PC-3 (cell line): Measurements from ENCODE around the gene ACAP2. TPM values are rescaled to one million over a fixed set of nuclear protein-coding genes. Genes with fewer than 3 reads are reported as not detected.
A peak's percentile ranks its signal among the peaks of the same experiment; 100 is the strongest.

Experiments
- ATAC-seq: fragments of 200-7000 bp; cut with Tn5 transposase; 2 replicates; pipeline ENCODE4 v1.9.1; 2020; ENCODE audit warnings: mild to moderate bottlenecking, moderate library complexity
- BruUV-seq: library from RNA; stranded (reverse); fragments of 400-500 nt; replicated peaks from 2 replicates; lab custom pipeline; 2021; lab: Mats Ljungman, UMichigan
- CTCF ChIA-PET: fragments of 300-600 bp; sonication (Branson Sonifier 250); formaldehyde crosslinking; loops from one replicate; lab custom pipeline; 2022; ENCODE audit warnings: antibody characterized with exemption; lab: Charles Lee
- POLR2A ChIA-PET: fragments of 300-600 bp; sonication (Branson Sonifier 250); formaldehyde crosslinking; loops from one replicate; lab custom pipeline; 2022; ENCODE audit warnings: antibody characterized with exemption; ENCODE audit not compliant: unreplicated experiment; lab: Charles Lee
- DNase-seq: peaks from one replicate; pipeline ENCODE4 v3.0.0-alpha.2; 2015
- H2AFZ ChIP-seq: fragments of 300-600 bp; sonication (generic); 2 replicates; pipeline ENCODE4 v1.6.0; 2016; ENCODE audit warnings: antibody characterized with exemption, low read length
- H3F3A ChIP-seq: fragments of 300-600 bp; sonication (generic); one replicate; pipeline ENCODE4 v1.6.0; 2017; ENCODE audit warnings: antibody characterized with exemption, low read length, control low read depth, mild to moderate bottlenecking; ENCODE audit not compliant: unreplicated experiment
- H3K27ac ChIP-seq: fragments of 300-600 bp; sonication (generic); 2 replicates; pipeline ENCODE4 v1.5.1; 2016; ENCODE audit warnings: mild to moderate bottlenecking, low read length
- H3K27me3 ChIP-seq: fragments of 300-600 bp; sonication (generic); 2 replicates; pipeline ENCODE4 v1.6.1; 2016; ENCODE audit warnings: low read length, mixed read lengths
- H3K36me3 ChIP-seq: fragments of 300-600 bp; sonication (generic); 2 replicates; pipeline ENCODE4 v1.6.1; 2016; ENCODE audit warnings: low read depth, mixed run types, low read length, mixed read lengths
- H3K4me1 ChIP-seq: fragments of 300-600 bp; sonication (generic); 2 replicates; pipeline ENCODE4 v1.5.1; 2016; ENCODE audit warnings: low read length; ENCODE audit not compliant: insufficient read depth
- H3K4me2 ChIP-seq: fragments of 300-600 bp; sonication (generic); 2 replicates; pipeline ENCODE4 v1.6.0; 2016; ENCODE audit warnings: low read length
- H3K4me3 ChIP-seq: fragments of 300-600 bp; sonication (generic); 2 replicates; pipeline ENCODE4 v1.5.1; 2016; ENCODE audit warnings: mild to moderate bottlenecking, low read length, mixed read lengths
- H3K79me2 ChIP-seq: fragments of 300-600 bp; sonication (generic); 2 replicates; pipeline ENCODE4 v1.6.1; 2017; ENCODE audit warnings: low read length, mixed read lengths
- H3K9ac ChIP-seq: fragments of 300-600 bp; sonication (generic); 2 replicates; pipeline ENCODE4 v1.6.0; 2016; ENCODE audit warnings: mild to moderate bottlenecking, low read length
- H3K9me2 ChIP-seq: fragments of 300-600 bp; sonication (generic); replicated peaks from 2 replicates; pipeline ENCODE4 v1.6.1; 2016; ENCODE audit warnings: mixed run types, low read length, mixed read lengths
- H3K9me3 ChIP-seq: fragments of 300-600 bp; sonication (generic); 2 replicates; pipeline ENCODE4 v1.6.1; 2016; ENCODE audit warnings: low read length, mixed read lengths
- H4K20me1 ChIP-seq: fragments of 300-600 bp; sonication (generic); 2 replicates; pipeline ENCODE4 v1.6.1; 2016; ENCODE audit warnings: low read length, mixed read lengths
- CTCF ChIP-seq: fragments of 300-600 bp; sonication (generic); conservative IDR thresholded peaks from 2 replicates; pipeline ENCODE4 v1.5.1; 2017; ENCODE audit warnings: antibody characterized with exemption, low read depth, mild to moderate bottlenecking, low read length
- EZH2 ChIP-seq: fragments of 300-600 bp; sonication (generic); IDR thresholded peaks from one replicate; pipeline ENCODE4 v1.6.1; 2017; ENCODE audit warnings: antibody characterized with exemption, mild to moderate bottlenecking, low read length; ENCODE audit not compliant: unreplicated experiment
- EZH2phosphoT487 ChIP-seq: fragments of 300-600 bp; sonication (generic); IDR thresholded peaks from 2 replicates; pipeline ENCODE4 v1.6.1; 2018; ENCODE audit warnings: mild to moderate bottlenecking, antibody characterized with exemption, low read length, borderline replicate concordance
- intact Hi-C: fragments of 100-400 bp; cut with micrococcal nuclease; formaldehyde crosslinking; loops from 2 replicates; pipeline ENCODE4 v1.9.0; 2023
- total RNA-seq: library from RNA; depleted of rRNA; stranded (reverse); fragments of >200 nt; gene quantifications from 2 replicates; pipeline ENCODE4 v1.2.3, GENCODE V29; 2014

Gene ACAP2
- total RNA-seq, 1 experiment from 2014 or later: 33.5 TPM

DNA sequence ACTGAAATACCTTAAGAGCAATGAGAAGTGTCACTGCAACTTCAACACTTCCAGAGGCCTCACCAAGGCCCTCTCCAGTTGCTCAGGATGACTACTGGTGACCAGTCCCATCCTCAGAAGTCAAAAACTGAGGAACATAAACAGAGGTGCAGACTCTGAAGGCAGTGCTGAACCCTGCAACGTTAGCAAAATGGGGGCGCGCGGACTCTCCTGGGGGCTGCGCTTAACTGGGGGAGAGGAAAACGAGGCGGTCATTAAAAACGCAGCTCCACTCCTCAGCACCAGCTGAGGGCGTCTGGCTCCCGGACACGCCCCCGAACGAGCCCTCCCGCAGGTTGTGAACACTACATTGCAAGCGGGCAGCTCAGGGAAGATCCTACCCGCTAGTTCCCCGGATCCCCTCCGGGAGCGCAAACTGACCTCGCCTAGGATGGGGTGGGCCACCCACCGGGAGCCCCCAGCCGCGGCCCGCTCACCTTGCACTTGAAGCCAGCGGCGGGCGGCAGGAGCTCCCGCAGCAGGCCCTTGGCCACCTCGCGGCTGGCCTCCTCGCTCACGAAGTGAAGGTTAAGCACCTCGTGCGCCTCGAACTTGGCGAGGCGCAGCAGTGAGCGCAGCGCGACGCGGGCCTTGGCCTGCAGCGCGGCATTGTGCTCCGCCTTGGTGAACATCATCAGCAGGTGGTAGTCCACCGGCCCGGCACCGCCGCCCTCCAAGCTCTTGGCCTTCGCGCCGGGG, 172.6 kb downstream of the ACAP2 start:
- Histone ChIP-seq H3K4me3 (peak overlapping the region; percentile 82), H3F3A (no peaks in the 10 kb centered on the region), H3K27me3 (no peaks in the 10 kb centered on the region), H3K27ac (peak overlapping the region; percentile 57; the same call in 1 of the 2 replicates), H3K9me3 (no peaks in the 10 kb centered on the region), H3K4me1 (peaks cover 21% of the 10 kb centered on the region), H3K79me2 (peaks cover 50% of the 10 kb centered on the region), H3K9ac (peak overlapping the region; percentile 77), H3K36me3 (peaks cover 12% of the 10 kb centered on the region), H3K4me2 (peak overlapping the region; percentile 96), H4K20me1 (peaks cover 14% of the 10 kb centered on the region; the same call in 1 of the 2 replicates), H3K9me2 (no peaks in the 10 kb centered on the region), H2AFZ (peak overlapping the region; percentile 97; the same call in 1 of the 2 replicates)
- ATAC-seq: peak; percentile 17
- TF ChIP-seq CTCF (no peak), EZH2 (no peak), EZH2phosphoT487 (no peak)
- ChIA-PET CTCF (interaction anchor here (0.6 to 2.9 kb wide), 6 partner anchors 59 to 588 kb away, joined by 3 to 20 read pairs (median 11); partner anchors contain the start of genes ACAP2 and PPP1R2), POLR2A (interaction anchor here (0.6 to 0.7 kb wide), 3 partner anchors 168 to 588 kb away, joined by 3 to 4 read pairs (median 3); no protein-coding TSS in a partner anchor)
- BruUV-seq: no TSS peak
- intact Hi-C loops: loop anchor here (5.0 kb wide), 2 partner anchors 272 to 582 kb away; partner anchors contain the start of gene PPP1R2
- DNase-seq: peak; percentile 39

DNA sequence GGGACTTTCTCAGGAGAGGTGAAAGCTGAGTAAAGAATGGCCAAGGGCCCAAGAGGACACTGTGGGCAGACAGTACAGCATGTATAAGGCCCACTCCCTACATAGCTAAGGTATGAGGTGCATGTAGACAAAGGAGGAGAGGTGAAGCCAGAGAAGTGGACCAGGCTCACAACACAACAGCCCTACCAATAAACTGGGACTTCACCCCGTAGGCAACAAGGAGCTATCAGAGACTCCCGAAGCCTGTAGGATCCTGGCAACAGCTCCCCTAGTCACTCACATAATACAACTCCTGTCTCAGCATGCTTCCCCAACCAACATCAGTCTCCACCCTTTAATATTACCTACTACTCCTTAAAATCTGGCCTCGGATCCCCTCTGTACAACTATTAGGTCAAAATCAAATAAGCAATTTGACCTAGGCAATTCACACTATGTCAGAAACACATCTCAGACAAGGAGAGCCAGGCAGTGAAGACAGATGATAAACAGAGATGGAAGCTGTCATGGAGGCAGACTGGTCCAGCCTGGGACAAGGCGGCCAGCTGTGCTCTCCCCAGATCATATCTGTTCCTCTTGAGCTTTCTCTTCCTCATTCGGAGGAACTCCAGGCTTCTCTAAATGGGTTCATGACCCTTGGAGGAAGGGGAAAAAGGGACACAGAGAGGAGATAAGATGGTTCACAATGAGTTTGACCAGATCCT, 173.3 kb downstream of the ACAP2 start:
- H3K9me3 ChIP-seq: no peaks in the 10 kb centered on the region
- DNase-seq: no peak
- H3K79me2 ChIP-seq: peaks cover 56% of the 10 kb centered on the region
- POLR2A ChIA-PET: interaction anchor here (0.6 kb wide), 1 partner anchor 587 kb away, joined by 3 read pairs; no protein-coding TSS in a partner anchor
- intact Hi-C loops: loop anchor here (5.0 kb wide), 2 partner anchors 273 to 583 kb away; partner anchors contain the start of gene PPP1R2
- H3F3A ChIP-seq: no peaks in the 10 kb centered on the region
- H3K4me2 ChIP-seq: peak overlapping the region; percentile 96
- peak overlapping the region; percentile 77 for H3K9ac ChIP-seq
- ATAC-seq: no peak
- H3K27me3 ChIP-seq: no peaks in the 10 kb centered on the region
- no peaks in the 10 kb centered on the region for H3K9me2 ChIP-seq
- H2AFZ ChIP-seq: no peak overlapping the region
- H3K36me3 ChIP-seq: peaks cover 12% of the 10 kb centered on the region
- H3K27ac ChIP-seq: no peak overlapping the region
- CTCF ChIA-PET: interaction anchor here (0.5 to 2.9 kb wide), 6 partner anchors 72 to 602 kb away, joined by 3 to 20 read pairs (median 11); partner anchors contain the start of genes ACAP2 and PPP1R2
- peaks cover 14% of the 10 kb centered on the region; the same call in 1 of the 2 replicates for H4K20me1 ChIP-seq
- BruUV-seq: TSS peak; percentile 32
- peaks cover 21% of the 10 kb centered on the region for H3K4me1 ChIP-seq
- no peak for TF ChIP-seq EZH2phosphoT487
- TF ChIP-seq CTCF: no peak
- TF ChIP-seq EZH2: no peak
- H3K4me3 ChIP-seq: peak overlapping the region; percentile 82
